Heart right ventricle (tissue), 16 donors: Measurements from ENCODE around the gene SNRPN. TPM values are rescaled to one million over a fixed set of nuclear protein-coding genes. Genes with fewer than 3 reads are reported as not detected.
"Not testable (repeated sequence)": the region's sequence is repeated elsewhere in the genome, so short reads cannot be mapped to it uniquely, and the experiment has no call there.

ENCODE experiments used
- ATAC-seq, 8 donors: fragments of 200-7000 bp; cut with Tn5 transposase; one replicate each; pipeline ENCODE4 v1.9.1; 2020; ENCODE audit warnings: mild to moderate bottlenecking in 8 of 8, moderate library complexity in 8 of 8, moderate number of reproducible peaks in 1 of 8
- DNase-seq, 2 donors: peaks; one replicate each; pipeline ENCODE4 v3.0.0-alpha.2; 2020
- H3K27ac ChIP-seq, 10 donors: fragments of 200-600 bp; sonication (generic) in 2 of 10; one replicate each; pipeline versions ENCODE4 v1.5.0 to v1.8.0; 2020 to 2022; ENCODE audit warnings: mild to moderate bottlenecking in 3 of 10
- H3K27me3 ChIP-seq, 7 donors: fragments of 200-600 bp; one replicate each; pipeline ENCODE4 v1.8.0; 2021 to 2022; ENCODE audit warnings: mild to moderate bottlenecking in 2 of 7
- H3K36me3 ChIP-seq, 9 donors: fragments of 200-600 bp; sonication (generic) in 1 of 9; one replicate each; pipeline versions ENCODE4 v1.5.0 to v1.8.0; 2020 to 2022; ENCODE audit warnings: mild to moderate bottlenecking in 2 of 9
- H3K4me1 ChIP-seq, 9 donors: fragments of 200-600 bp; sonication (generic) in 1 of 9; one replicate each; pipeline versions ENCODE4 v1.5.0 to v1.8.0; 2020 to 2022; ENCODE audit warnings: mild to moderate bottlenecking in 4 of 9
- H3K4me3 ChIP-seq, 10 donors: fragments of 200-600 bp; sonication (generic) in 2 of 10; one replicate each; pipeline versions ENCODE4 v1.5.0 to v1.8.0; 2020 to 2022; ENCODE audit warnings: mild to moderate bottlenecking in 7 of 10, moderate library complexity in 2 of 10
- H3K9me3 ChIP-seq, 11 donors: fragments of 200-600 bp in 10 of 11; sonication (generic) in 2 of 11; one replicate each; pipeline versions ENCODE4 v1.5.0 to v1.8.0; 2013 to 2022; ENCODE audit warnings: mild to moderate bottlenecking in 2 of 11, control low read depth in 1 of 11, moderate library complexity in 1 of 11
- CTCF ChIP-seq, 9 donors: fragments of 200-600 bp; sonication (generic) in 2 of 9; IDR thresholded peaks; one replicate each; pipeline versions ENCODE4 v1.5.0 to v1.8.0; 2021 to 2022; ENCODE audit warnings: antibody characterized with exemption in 9 of 9, mild to moderate bottlenecking in 5 of 9, moderate library complexity in 1 of 9
- WGBS, 2 donors: extraction: QIAGEN DNeasy Blood & Tissue Kit; methylation state at CpG; one replicate each; pipeline ENCODE4 v1.1.7; 2013; ENCODE audit warnings: inconsistent platforms in 1 of 2; 5-methylcytosine and 5-hydroxymethylcytosine counted together
- intact Hi-C, 10 donors: fragments of 100-400 bp; cut with DNase I; formaldehyde crosslinking; loops; one replicate each; pipeline versions ENCODE4 v1.11.1 to v1.14.2; 2022
- polyA plus RNA-seq, 2 donors: library from polyadenylated mRNA; stranded (reverse); fragments of 200-250 nt; gene quantifications; one replicate each; pipeline ENCODE4 v1.2.3, GENCODE V29; 2013
- total RNA-seq, 10 donors: library from RNA; stranded (reverse); fragmentation: NEBNext Ultra II Directional in 3 of 10; extraction: Animal tissue kit (Norgen Biotek cat#: 25700) in 3 of 10; gene quantifications; one replicate each; pipeline versions ENCODE4 v1.2.1 to v1.2.4, GENCODE V29; 2021 to 2023
- donor health status: Arrhythmogenic right ventricular cardiomyopathy.
- donor health status: ischemic (EF 13 %, LVEDD 7.1; RV severe dilation, severe dysfunction).
- donor health status: healthy with polysubstance abuse.
- donor health status: DM: no; HTN: yes; CAD: no.
- donor health status: DM: no; HTN: no; CAD: no.
- donor health status: ischemic (EF 25% LVEDD 6.9; RV normal size, moderate dysfunction).
- donor health status: ischemic (EF 25% LVEDD 5.7; RV mildly dilated, moderate dysfunction).
- donor health status: healthy.
- donor health status: DM: yes; HTN: yes; CAD: no.
- donor health status: Ischemic cardiomyopathy.
- donor health status: ischemic (EF 35%, LVEDD 5.7; RV mildly dilated, moderate dysfunction).
- donor health status: nonischemic (EF 11% LVEDD 7.7; RV severe dilation, severe dysfunction).
- donor health status: DM: yes; HTN: yes; CAD: no.
- donor health status: PGD.
- donor health status: ischemic (EF 29% LVEDD 5.4; RV normal size, mild dysfunction).
- donor health status: nonischemic (EF 23%, LVEDD 6.1; RV moderate dilation, normal function).

Gene SNRPN
- total and polyA plus RNA-seq, 12 donors, result 201 to 575 (median 409) TPM

GRCh38 chr15:24933716-24934115, 21.1 kb upstream of the SNRPN start:
- Histone ChIP-seq H3K36me3 (no peaks in the 10 kb centered on the region), H3K4me3 (no peak overlapping the region), H3K4me1 (peaks cover 0 to 5% (median 0%) of the 10 kb centered on the region in 9 donors), H3K27ac (peak overlapping the region in 6 of 10 donors; percentile 13 to 75 (median 72)), H3K9me3 (peaks cover 0 to 26% (median 0%) of the 10 kb centered on the region in 11 donors), H3K27me3 (no peaks in the 10 kb centered on the region)
- ATAC-seq, result peak; percentile 42 to 90 (median 84)
- peak in 1 of 2 donors; percentile 13 for DNase-seq
- intact Hi-C loops, result loop anchor here in 1 of 10 donors (10.0 kb wide), 1 partner anchor 59 kb away; no protein-coding TSS in a partner anchor
- TF ChIP-seq CTCF (IDR thresholded peaks at IDR 0.05), result no peak
- WGBS, 2 donors, result 69 to 79% methylated on average over 7 of the region's 7 CpGs

- intact Hi-C loops, result loop anchor here in 1 of 10 donors (10.0 kb wide), 1 partner anchor 63 kb away; no protein-coding TSS in a partner anchor
- 72 to 76% methylated on average over 3 of the region's 3 CpGs for WGBS, 2 donors
- ATAC-seq, DNase-seq, H3K4me3 ChIP-seq, H3K27ac ChIP-seq, H3K27me3 ChIP-seq, H3K4me1 ChIP-seq, H3K36me3 ChIP-seq: not testable (repeated sequence)
- H3K9me3 ChIP-seq, result peaks cover 0 to 15% (median 0%) of the 10 kb centered on the region in 11 donors
These were observed 16.6 kb upstream of the SNRPN start for GRCh38 chr15:24938224-24938623.

GRCh38 chr15:24940236-24940635, 14.6 kb upstream of the SNRPN start:
- Histone ChIP-seq H3K27me3 (no peaks in the 10 kb centered on the region), H3K9me3 (peaks cover 0 to 11% (median 0%) of the 10 kb centered on the region in 11 donors), H3K4me3 (no peak overlapping the region), H3K27ac (no peak overlapping the region), H3K36me3 (no peaks in the 10 kb centered on the region), H3K4me1 (no peaks in the 10 kb centered on the region)
- no peak for DNase-seq
- no peak for ATAC-seq
- intact Hi-C loops, result no loop called here
- WGBS, 2 donors, result 35 to 45% methylated on average over 2 of the region's 2 CpGs
- TF ChIP-seq CTCF (IDR thresholded peaks at IDR 0.05), result no peak

GRCh38 chr15:24943361-24943760, 11.4 kb upstream of the SNRPN start:
- Histone ChIP-seq H3K4me3 (no peak overlapping the region), H3K27me3 (no peaks in the 10 kb centered on the region), H3K36me3 (no peaks in the 10 kb centered on the region), H3K9me3 (peaks cover 0 to 10% (median 0%) of the 10 kb centered on the region in 11 donors), H3K27ac (no peak overlapping the region), H3K4me1 (no peaks in the 10 kb centered on the region)
- ATAC-seq (no peak), DNase-seq (no peak)
- intact Hi-C loops, result no loop called here
- 62 to 64% methylated on average over 1 of the region's 1 CpG for WGBS, 2 donors
- TF ChIP-seq CTCF (IDR thresholded peaks at IDR 0.05), result no peak

- ATAC-seq (no peak), DNase-seq (no peak)
- no peak overlapping the region for H3K4me3 ChIP-seq
- no peak for TF ChIP-seq CTCF (IDR thresholded peaks at IDR 0.05)
- intact Hi-C loops, result no loop called here
- no peak overlapping the region for H3K27ac ChIP-seq
- H3K4me1 ChIP-seq, result no peaks in the 10 kb centered on the region
- H3K27me3 ChIP-seq, result no peaks in the 10 kb centered on the region
- peaks cover 0 to 6% (median 0%) of the 10 kb centered on the region in 11 donors for H3K9me3 ChIP-seq
- WGBS, 2 donors, result 30 to 47% methylated on average over 1 of the region's 1 CpG
- no peaks in the 10 kb centered on the region for H3K36me3 ChIP-seq
These were observed 9.8 kb upstream of the SNRPN start for GRCh38 chr15:24944954-24945353.
